ENCODE measurements around the gene ACAP1.

DNA sequence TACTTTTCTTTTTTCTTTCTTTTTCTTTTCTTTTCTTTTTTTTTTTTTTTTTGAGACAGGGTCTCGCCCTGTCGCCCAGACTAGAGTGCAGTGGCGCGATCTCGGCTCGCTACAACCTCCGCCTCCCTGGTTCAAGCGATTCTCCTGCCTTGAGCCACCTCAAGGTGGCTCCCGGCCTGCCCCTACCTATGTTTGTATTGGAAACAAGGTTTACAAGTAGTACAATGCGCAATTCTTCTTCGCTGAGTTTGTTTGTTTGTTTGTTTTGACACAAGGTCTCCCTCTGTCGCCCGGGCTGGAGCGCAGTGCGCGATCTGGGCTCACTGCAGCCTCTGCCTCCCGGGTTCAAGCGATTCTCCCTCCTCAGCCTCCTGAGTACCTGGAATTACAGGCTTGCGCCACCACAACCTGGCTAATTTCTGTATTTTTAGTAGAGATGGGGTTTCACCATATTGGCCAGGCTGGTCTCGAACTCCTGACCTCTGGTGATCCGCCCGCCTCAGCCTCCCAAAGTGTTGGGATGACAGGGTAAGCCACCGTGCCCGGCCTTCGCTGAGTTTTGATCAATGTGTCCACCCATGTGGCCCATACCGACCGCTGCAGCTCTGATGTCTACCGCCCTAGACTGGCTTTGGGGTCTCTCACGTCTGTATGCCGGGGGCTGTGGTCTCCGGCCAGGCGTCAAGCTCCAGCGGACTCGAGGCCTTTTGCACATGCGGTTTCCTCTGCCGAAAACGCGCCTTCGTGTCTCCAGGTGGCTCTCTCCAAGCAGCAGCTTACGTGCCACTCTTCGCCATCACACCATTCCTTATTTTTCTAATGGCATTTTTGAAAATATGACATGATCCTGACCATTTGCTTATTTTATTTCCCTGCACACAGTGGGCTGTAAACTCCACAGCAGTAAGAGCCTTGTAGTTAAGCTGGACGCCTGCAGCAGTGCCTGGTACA is 40.8 kb upstream of the ACAP1 start:
- no peak for TF ChIP-seq ELF4 (IDR thresholded peaks at IDR 0.05)
- no peak for TF ChIP-seq LEF1 (IDR thresholded peaks at IDR 0.05; ENCODE audit: borderline replicate concordance)

Measured in HEK293T (cell line).